ENCODE data around the gene SYCP2L.

DNA sequence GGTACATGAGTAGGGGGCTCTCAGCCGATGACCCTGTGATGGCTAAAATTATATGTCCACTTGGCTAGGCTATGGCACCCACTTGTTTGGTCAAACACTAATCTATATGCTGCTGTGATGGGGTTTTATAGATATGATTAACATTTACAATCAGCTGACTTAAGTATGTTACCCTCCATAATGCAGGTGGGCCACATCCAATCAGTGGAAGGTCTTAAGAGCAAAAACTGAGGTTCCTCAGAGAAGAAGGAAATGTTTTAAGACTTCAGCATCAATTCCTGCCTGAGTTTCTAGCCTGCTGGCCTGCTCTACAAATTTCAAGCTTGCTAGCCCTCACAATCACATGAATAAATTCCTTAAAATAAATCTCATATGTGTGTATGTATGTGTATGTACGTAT is 29.6 kb upstream of the SYCP2L start:
- TF ChIP-seq CTCF (conservative IDR thresholded peaks at IDR 0.05; ENCODE audit: low read depth, low read length), result no peak
- TF ChIP-seq POLR2A (IDR thresholded peaks at IDR 0.05; ENCODE audit: low read depth, low read length), result no peak
- no peak for TF ChIP-seq MAFK (IDR thresholded peaks at IDR 0.05; ENCODE audit: low read depth, low read length)
- no peak for TF ChIP-seq CEBPB (IDR thresholded peaks at IDR 0.05; ENCODE audit: low read depth, low read length)
- TF ChIP-seq, protein P1, sequence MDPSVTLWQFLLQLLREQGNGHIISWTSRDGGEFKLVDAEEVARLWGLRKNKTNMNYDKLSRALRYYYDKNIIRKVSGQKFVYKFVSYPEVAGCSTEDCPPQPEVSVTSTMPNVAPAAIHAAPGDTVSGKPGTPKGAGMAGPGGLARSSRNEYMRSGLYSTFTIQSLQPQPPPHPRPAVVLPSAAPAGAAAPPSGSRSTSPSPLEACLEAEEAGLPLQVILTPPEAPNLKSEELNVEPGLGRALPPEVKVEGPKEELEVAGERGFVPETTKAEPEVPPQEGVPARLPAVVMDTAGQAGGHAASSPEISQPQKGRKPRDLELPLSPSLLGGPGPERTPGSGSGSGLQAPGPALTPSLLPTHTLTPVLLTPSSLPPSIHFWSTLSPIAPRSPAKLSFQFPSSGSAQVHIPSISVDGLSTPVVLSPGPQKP (IDR thresholded peaks at IDR 0.05; ENCODE audit: borderline replicate concordance, low read depth, low read length), result no peak
- TF ChIP-seq CHD1 (IDR thresholded peaks at IDR 0.05; ENCODE audit: low read depth, low read length), result no peak
- TF ChIP-seq MAZ (IDR thresholded peaks at IDR 0.05; ENCODE audit: borderline replicate concordance, low read depth, low read length), result no peak
- TF ChIP-seq MXI1 (IDR thresholded peaks at IDR 0.05; ENCODE audit: borderline replicate concordance, low read depth, low read length), result no peak
- no peak for TF ChIP-seq RAD21 (IDR thresholded peaks at IDR 0.05; ENCODE audit: low read length)
- no peak for TF ChIP-seq FOS (IDR thresholded peaks at IDR 0.05; ENCODE audit: low read depth, low read length)
- TF ChIP-seq RCOR1 (IDR thresholded peaks at IDR 0.05; ENCODE audit: insufficient replicate concordance, low read length), result no peak

All from IMR-90 (cell line).